Stimulated activated effector memory CD8-positive, alpha-beta T cell treated with anti-CD3 and anti-CD28 coated beads, Interleukin-12 subunit alpha, Interleukin-12 subunit beta, amount 100 ng/mL, for 72 hours (primary cell): Measurements from ENCODE around the gene RBM19.
"Not testable (repeated sequence)": the region's sequence is repeated elsewhere in the genome, so short reads cannot be mapped to it uniquely, and the experiment has no call there.

Source experiments
- ATAC-seq: fragments of 150-1000 bp; cut with Tn5 transposase; 2 replicates; pipeline ENCODE4 v1.10.0; 2021
- DNase-seq, 2 donors: peaks; one replicate each; pipeline ENCODE4 v3.0.0; 2021 to 2022; ENCODE audit warnings: low spot score in 2 of 2
- H3K27ac Mint-ChIP-seq: one replicate; pipeline ENCODE4 v1.8.0; 2022; ENCODE audit warnings: mild to moderate bottlenecking, mixed read lengths
- H3K36me3 Mint-ChIP-seq: one replicate; pipeline ENCODE4 v1.8.0; 2022; ENCODE audit warnings: mild to moderate bottlenecking, mixed read lengths
- H3K4me1 Mint-ChIP-seq: one replicate; pipeline ENCODE4 v1.8.0; 2022; ENCODE audit warnings: mixed read lengths
- H3K4me3 Mint-ChIP-seq: one replicate; pipeline ENCODE4 v1.8.0; 2022; ENCODE audit warnings: mild to moderate bottlenecking, mixed read lengths
- H3K9me3 Mint-ChIP-seq: one replicate; pipeline ENCODE4 v1.8.0; 2022; ENCODE audit warnings: mixed read lengths

The RBM19 gene

GRCh38 chr12:113965951-113966797, at the start of gene RBM19:
Gene RBM19 (minus strand): TSS chr12:113966325. CDS start chr12:113966227, 98 bp downstream.
- no peaks in the 10 kb centered on the region for H3K9me3 Mint-ChIP-seq
- ATAC-seq (peak; percentile 87), DNase-seq (peak; percentile 95 to 97)
- H3K4me1 Mint-ChIP-seq = peaks cover 61% of the 10 kb centered on the region
- peak within 1 kb of the TSS; percentile 99 for H3K27ac Mint-ChIP-seq
- peak within 1 kb of the TSS; percentile 99 for H3K4me3 Mint-ChIP-seq
- peaks cover 48% of the 10 kb centered on the region for H3K36me3 Mint-ChIP-seq

GRCh38 chr12:114015851-114016250, 49.7 kb upstream of the RBM19 start:
- no peak overlapping the region for H3K27ac Mint-ChIP-seq
- peaks cover 2% of the 10 kb centered on the region for H3K9me3 Mint-ChIP-seq

GRCh38 chr12:114013575-114014345, 47.6 kb upstream of the RBM19 start:
- H3K27ac Mint-ChIP-seq = no peak overlapping the region
- H3K4me3 Mint-ChIP-seq = no peak overlapping the region
- DNase-seq (no peak), ATAC-seq (no peak)
- peaks cover 2% of the 10 kb centered on the region for H3K9me3 Mint-ChIP-seq
- no peaks in the 10 kb centered on the region for H3K4me1 Mint-ChIP-seq
- H3K36me3 Mint-ChIP-seq = no peaks in the 10 kb centered on the region

More at GRCh38 chr12:114015851-114016250, 49.7 kb upstream of the RBM19 start:
- ATAC-seq (no peak), DNase-seq (no peak)
- Mint-ChIP-seq H3K4me3 (no peak overlapping the region), H3K36me3 (no peaks in the 10 kb centered on the region), H3K4me1 (no peaks in the 10 kb centered on the region)

GRCh38 chr12:114012744-114013431, 46.8 kb upstream of the RBM19 start:
- no peak overlapping the region for H3K27ac Mint-ChIP-seq
- H3K4me1 Mint-ChIP-seq = no peaks in the 10 kb centered on the region
- DNase-seq (no peak), ATAC-seq (no peak)
- peaks cover 2% of the 10 kb centered on the region for H3K9me3 Mint-ChIP-seq
- no peak overlapping the region for H3K4me3 Mint-ChIP-seq
- H3K36me3 Mint-ChIP-seq = no peaks in the 10 kb centered on the region

GRCh38 chr12:114011711-114012110, 45.6 kb upstream of the RBM19 start:
- Mint-ChIP-seq H3K36me3 (no peaks in the 10 kb centered on the region), H3K4me3 (no peak overlapping the region), H3K27ac (no peak overlapping the region)

GRCh38 chr12:114006482-114007425, 40.6 kb upstream of the RBM19 start:
- DNase-seq = no peak
- Mint-ChIP-seq H3K36me3 (no peaks in the 10 kb centered on the region), H3K27ac (no peak overlapping the region), H3K4me3 (no peak overlapping the region), H3K4me1 (no peaks in the 10 kb centered on the region), H3K9me3 (no peaks in the 10 kb centered on the region)
- ATAC-seq = no peak

More at GRCh38 chr12:114011711-114012110, 45.6 kb upstream of the RBM19 start:
- peaks cover 2% of the 10 kb centered on the region for H3K9me3 Mint-ChIP-seq
- DNase-seq (no peak), ATAC-seq (no peak)
- H3K4me1 Mint-ChIP-seq = no peaks in the 10 kb centered on the region

- no peak overlapping the region for H3K4me3 Mint-ChIP-seq
- H3K4me1 Mint-ChIP-seq = no peaks in the 10 kb centered on the region
- no peak for ATAC-seq
These were observed 38.3 kb upstream of the RBM19 start for GRCh38 chr12:114004402-114004801.

GRCh38 chr12:114003286-114003685, 37.2 kb upstream of the RBM19 start:
- no peak overlapping the region for H3K4me3 Mint-ChIP-seq
- H3K4me1 Mint-ChIP-seq = no peaks in the 10 kb centered on the region
- H3K36me3 Mint-ChIP-seq = no peaks in the 10 kb centered on the region
- H3K27ac Mint-ChIP-seq = no peak overlapping the region
- no peak for ATAC-seq
- no peak for DNase-seq
- H3K9me3 Mint-ChIP-seq = no peaks in the 10 kb centered on the region

More at GRCh38 chr12:114004402-114004801, 38.3 kb upstream of the RBM19 start:
- Mint-ChIP-seq H3K9me3 (no peaks in the 10 kb centered on the region), H3K36me3 (no peaks in the 10 kb centered on the region), H3K27ac (no peak overlapping the region)
- no peak for DNase-seq

- Mint-ChIP-seq H3K9me3 (no peaks in the 10 kb centered on the region), H3K27ac (no peak overlapping the region), H3K4me1 (no peaks in the 10 kb centered on the region), H3K36me3 (no peaks in the 10 kb centered on the region), H3K4me3 (no peak overlapping the region)
- DNase-seq (no peak), ATAC-seq (no peak)
These were observed 35.6 kb upstream of the RBM19 start for GRCh38 chr12:114001511-114002340.

GRCh38 chr12:114000861-114001260, 34.7 kb upstream of the RBM19 start:
- Mint-ChIP-seq H3K4me1 (no peaks in the 10 kb centered on the region), H3K9me3 (no peaks in the 10 kb centered on the region), H3K4me3 (no peak overlapping the region), H3K27ac (no peak overlapping the region), H3K36me3 (no peaks in the 10 kb centered on the region)
- DNase-seq = no peak
- ATAC-seq = no peak

- not testable (repeated sequence) for ATAC-seq, H3K4me3 Mint-ChIP-seq, DNase-seq, H3K36me3 Mint-ChIP-seq, H3K27ac Mint-ChIP-seq, H3K4me1 Mint-ChIP-seq, H3K9me3 Mint-ChIP-seq
These were observed 34.1 kb upstream of the RBM19 start for GRCh38 chr12:114000261-114000660.

- no peaks in the 10 kb centered on the region for H3K4me1 Mint-ChIP-seq
- DNase-seq = no peak
- no peaks in the 10 kb centered on the region for H3K9me3 Mint-ChIP-seq
- peak; percentile 19 for ATAC-seq
- H3K4me3 Mint-ChIP-seq = no peak overlapping the region
- no peak overlapping the region for H3K27ac Mint-ChIP-seq
- H3K36me3 Mint-ChIP-seq = no peaks in the 10 kb centered on the region
These were observed 31.2 kb upstream of the RBM19 start for GRCh38 chr12:113997365-113997764.

GRCh38 chr12:113996026-113996425, 29.9 kb upstream of the RBM19 start:
- peak; percentile 43 for ATAC-seq
- Mint-ChIP-seq H3K9me3 (no peaks in the 10 kb centered on the region), H3K36me3 (no peaks in the 10 kb centered on the region), H3K4me3 (no peak overlapping the region), H3K27ac (no peak overlapping the region), H3K4me1 (no peaks in the 10 kb centered on the region)
- DNase-seq = no peak

GRCh38 chr12:113994051-113994450, 27.9 kb upstream of the RBM19 start:
- no peak overlapping the region for H3K4me3 Mint-ChIP-seq
- DNase-seq (no peak), ATAC-seq (no peak)
- H3K9me3 Mint-ChIP-seq = no peaks in the 10 kb centered on the region
- H3K36me3 Mint-ChIP-seq = no peaks in the 10 kb centered on the region
- H3K27ac Mint-ChIP-seq = no peak overlapping the region
- H3K4me1 Mint-ChIP-seq = no peaks in the 10 kb centered on the region
